ENCODE results near the gene GPR108. TPM values are rescaled to one million over a fixed set of nuclear protein-coding genes. Genes with fewer than 3 reads are reported as not detected.

The GPR108 gene
- total and polyA plus RNA-seq, 2 of the 13 experiments (the other 11 are each of a cell fraction or from before 2014, with no cell fraction given): 36.4 to 63.0 TPM

DNA sequence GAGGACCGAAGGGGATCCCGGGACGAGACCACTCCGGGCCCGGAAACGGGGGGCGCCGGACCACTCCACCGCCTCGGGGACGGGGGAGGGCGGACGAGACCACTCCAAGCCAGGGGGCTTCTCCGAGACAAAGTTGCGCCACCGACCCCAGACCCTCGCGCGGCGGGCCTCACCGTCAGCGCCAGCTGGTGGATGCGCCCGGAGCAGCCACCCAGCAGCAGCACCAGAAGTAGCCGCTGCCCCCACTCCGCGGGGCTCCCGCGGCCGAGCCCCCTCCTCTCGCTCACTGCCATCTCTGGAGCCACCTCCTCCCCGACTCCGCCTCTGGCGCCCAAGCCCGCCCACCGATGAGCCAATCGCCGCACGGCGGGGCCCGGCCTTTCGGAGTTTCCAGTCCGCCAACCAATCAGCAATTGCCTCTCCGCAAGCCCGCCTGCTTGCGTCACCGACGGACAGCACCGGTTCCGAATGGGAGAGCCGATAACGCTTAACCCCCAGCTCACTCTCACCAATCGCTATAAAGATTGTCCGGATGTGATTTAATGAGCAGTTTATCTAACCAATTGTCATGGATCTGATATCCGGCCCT, at the start of gene GPR108 (continued):
- TF ChIP-seq SNAI1 (CRISPR knock-in tag; IDR thresholded peaks at IDR 0.05; ENCODE audit: borderline replicate concordance) (no peak), BCL6 (CRISPR knock-in tag; IDR thresholded peaks at IDR 0.05) (no peak; the same call in none of the 2 replicates), MYNN (CRISPR knock-in tag; IDR thresholded peaks at IDR 0.05; ENCODE audit: low read depth) (no peak), ZNF335 (CRISPR knock-in tag; IDR thresholded peaks at IDR 0.05) (no peak), ZNF546 (CRISPR knock-in tag; conservative IDR thresholded peaks at IDR 0.05) (peak; percentile 38; the same call in 1 of the 2 replicates), CBFB (CRISPR knock-in tag; IDR thresholded peaks at IDR 0.05) (peak; percentile 27; the same call in 1 of the 2 replicates), MXD4 (CRISPR knock-in tag; IDR thresholded peaks at IDR 0.05) (no peak), ZSCAN20 (CRISPR knock-in tag; IDR thresholded peaks at IDR 0.05; ENCODE audit: borderline replicate concordance) (no peak), HOXA5 (CRISPR knock-in tag; IDR thresholded peaks at IDR 0.05) (no peak), DPF2 (CRISPR knock-in tag; IDR thresholded peaks at IDR 0.05; ENCODE audit: borderline replicate concordance, low read depth) (no peak), ATF7 (IDR thresholded peaks at IDR 0.05) (peak; percentile 94), ATF7 (CRISPR knock-in tag; IDR thresholded peaks at IDR 0.05) (no peak), RARG (CRISPR knock-in tag; IDR thresholded peaks at IDR 0.05; ENCODE audit: low read depth) (no peak), DMAP1 (CRISPR knock-in tag; IDR thresholded peaks at IDR 0.05) (no peak), GFI1 (CRISPR knock-in tag; IDR thresholded peaks at IDR 0.05; ENCODE audit: borderline replicate concordance) (no peak), RFXAP (CRISPR knock-in tag; IDR thresholded peaks at IDR 0.05; ENCODE audit: borderline replicate concordance) (peak; percentile 78; the same call in 1 of the 2 replicates), ZNF224 (CRISPR knock-in tag; IDR thresholded peaks at IDR 0.05) (no peak), ZFX (CRISPR knock-in tag; IDR thresholded peaks at IDR 0.05; ENCODE audit: low read depth) (no peak), SALL1 (CRISPR knock-in tag; IDR thresholded peaks at IDR 0.05) (no peak; the same call in 1 of the 2 replicates), NR2F6 (IDR thresholded peaks at IDR 0.05) (no peak), NR2F6 (CRISPR knock-in tag; IDR thresholded peaks at IDR 0.05) (no peak)
- TF ChIP-seq, protein P1, sequence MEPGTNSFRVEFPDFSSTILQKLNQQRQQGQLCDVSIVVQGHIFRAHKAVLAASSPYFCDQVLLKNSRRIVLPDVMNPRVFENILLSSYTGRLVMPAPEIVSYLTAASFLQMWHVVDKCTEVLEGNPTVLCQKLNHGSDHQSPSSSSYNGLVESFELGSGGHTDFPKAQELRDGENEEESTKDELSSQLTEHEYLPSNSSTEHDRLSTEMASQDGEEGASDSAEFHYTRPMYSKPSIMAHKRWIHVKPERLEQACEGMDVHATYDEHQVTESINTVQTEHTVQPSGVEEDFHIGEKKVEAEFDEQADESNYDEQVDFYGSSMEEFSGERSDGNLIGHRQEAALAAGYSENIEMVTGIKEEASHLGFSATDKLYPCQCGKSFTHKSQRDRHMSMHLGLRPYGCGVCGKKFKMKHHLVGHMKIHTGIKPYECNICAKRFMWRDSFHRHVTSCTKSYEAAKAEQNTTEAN (CRISPR knock-in tag; conservative IDR thresholded peaks at IDR 0.05): no peak
- TF ChIP-seq, protein P2, sequence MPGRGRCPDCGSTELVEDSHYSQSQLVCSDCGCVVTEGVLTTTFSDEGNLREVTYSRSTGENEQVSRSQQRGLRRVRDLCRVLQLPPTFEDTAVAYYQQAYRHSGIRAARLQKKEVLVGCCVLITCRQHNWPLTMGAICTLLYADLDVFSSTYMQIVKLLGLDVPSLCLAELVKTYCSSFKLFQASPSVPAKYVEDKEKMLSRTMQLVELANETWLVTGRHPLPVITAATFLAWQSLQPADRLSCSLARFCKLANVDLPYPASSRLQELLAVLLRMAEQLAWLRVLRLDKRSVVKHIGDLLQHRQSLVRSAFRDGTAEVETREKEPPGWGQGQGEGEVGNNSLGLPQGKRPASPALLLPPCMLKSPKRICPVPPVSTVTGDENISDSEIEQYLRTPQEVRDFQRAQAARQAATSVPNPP (CRISPR knock-in tag; IDR thresholded peaks at IDR 0.05): no peak
- TF ChIP-seq, protein P3, sequence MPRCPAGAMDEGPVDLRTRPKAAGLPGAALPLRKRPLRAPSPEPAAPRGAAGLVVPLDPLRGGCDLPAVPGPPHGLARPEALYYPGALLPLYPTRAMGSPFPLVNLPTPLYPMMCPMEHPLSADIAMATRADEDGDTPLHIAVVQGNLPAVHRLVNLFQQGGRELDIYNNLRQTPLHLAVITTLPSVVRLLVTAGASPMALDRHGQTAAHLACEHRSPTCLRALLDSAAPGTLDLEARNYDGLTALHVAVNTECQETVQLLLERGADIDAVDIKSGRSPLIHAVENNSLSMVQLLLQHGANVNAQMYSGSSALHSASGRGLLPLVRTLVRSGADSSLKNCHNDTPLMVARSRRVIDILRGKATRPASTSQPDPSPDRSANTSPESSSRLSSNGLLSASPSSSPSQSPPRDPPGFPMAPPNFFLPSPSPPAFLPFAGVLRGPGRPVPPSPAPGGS (CRISPR knock-in tag; IDR thresholded peaks at IDR 0.05): no peak
- TF ChIP-seq, protein P4, sequence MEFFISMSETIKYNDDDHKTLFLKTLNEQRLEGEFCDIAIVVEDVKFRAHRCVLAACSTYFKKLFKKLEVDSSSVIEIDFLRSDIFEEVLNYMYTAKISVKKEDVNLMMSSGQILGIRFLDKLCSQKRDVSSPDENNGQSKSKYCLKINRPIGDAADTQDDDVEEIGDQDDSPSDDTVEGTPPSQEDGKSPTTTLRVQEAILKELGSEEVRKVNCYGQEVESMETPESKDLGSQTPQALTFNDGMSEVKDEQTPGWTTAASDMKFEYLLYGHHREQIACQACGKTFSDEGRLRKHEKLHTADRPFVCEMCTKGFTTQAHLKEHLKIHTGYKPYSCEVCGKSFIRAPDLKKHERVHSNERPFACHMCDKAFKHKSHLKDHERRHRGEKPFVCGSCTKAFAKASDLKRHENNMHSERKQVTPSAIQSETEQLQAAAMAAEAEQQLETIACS (CRISPR knock-in tag; IDR thresholded peaks at IDR 0.05): no peak
- TF ChIP-seq, protein P5, sequence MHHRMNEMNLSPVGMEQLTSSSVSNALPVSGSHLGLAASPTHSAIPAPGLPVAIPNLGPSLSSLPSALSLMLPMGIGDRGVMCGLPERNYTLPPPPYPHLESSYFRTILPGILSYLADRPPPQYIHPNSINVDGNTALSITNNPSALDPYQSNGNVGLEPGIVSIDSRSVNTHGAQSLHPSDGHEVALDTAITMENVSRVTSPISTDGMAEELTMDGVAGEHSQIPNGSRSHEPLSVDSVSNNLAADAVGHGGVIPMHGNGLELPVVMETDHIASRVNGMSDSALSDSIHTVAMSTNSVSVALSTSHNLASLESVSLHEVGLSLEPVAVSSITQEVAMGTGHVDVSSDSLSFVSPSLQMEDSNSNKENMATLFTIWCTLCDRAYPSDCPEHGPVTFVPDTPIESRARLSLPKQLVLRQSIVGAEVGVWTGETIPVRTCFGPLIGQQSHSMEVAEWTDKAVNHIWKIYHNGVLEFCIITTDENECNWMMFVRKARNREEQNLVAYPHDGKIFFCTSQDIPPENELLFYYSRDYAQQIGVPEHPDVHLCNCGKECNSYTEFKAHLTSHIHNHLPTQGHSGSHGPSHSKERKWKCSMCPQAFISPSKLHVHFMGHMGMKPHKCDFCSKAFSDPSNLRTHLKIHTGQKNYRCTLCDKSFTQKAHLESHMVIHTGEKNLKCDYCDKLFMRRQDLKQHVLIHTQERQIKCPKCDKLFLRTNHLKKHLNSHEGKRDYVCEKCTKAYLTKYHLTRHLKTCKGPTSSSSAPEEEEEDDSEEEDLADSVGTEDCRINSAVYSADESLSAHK (CRISPR knock-in tag; IDR thresholded peaks at IDR 0.05; ENCODE audit: borderline replicate concordance): no peak
